DND-41 (cell line): ENCODE results near the gene AAMDC.

Source experiments
- EZH2 ChIP-seq: IDR thresholded peaks from 3 replicates; pipeline ENCODE4 v1.6.1; 2012; ENCODE audit warnings: borderline replicate concordance, low read depth, mild to moderate bottlenecking, moderate library complexity, low read length, inconsistent platforms; ENCODE audit not compliant: severe bottlenecking
- TF ChIP-seq, protein P1 (sequence below): IDR thresholded peaks from 2 replicates; pipeline ENCODE4 v1.5.1; 2012; ENCODE audit warnings: borderline replicate concordance, low read length, moderate library complexity, mild to moderate bottlenecking; ENCODE audit not compliant: poor library complexity, severe bottlenecking; ENCODE audit errors: extremely low read depth

DNA sequence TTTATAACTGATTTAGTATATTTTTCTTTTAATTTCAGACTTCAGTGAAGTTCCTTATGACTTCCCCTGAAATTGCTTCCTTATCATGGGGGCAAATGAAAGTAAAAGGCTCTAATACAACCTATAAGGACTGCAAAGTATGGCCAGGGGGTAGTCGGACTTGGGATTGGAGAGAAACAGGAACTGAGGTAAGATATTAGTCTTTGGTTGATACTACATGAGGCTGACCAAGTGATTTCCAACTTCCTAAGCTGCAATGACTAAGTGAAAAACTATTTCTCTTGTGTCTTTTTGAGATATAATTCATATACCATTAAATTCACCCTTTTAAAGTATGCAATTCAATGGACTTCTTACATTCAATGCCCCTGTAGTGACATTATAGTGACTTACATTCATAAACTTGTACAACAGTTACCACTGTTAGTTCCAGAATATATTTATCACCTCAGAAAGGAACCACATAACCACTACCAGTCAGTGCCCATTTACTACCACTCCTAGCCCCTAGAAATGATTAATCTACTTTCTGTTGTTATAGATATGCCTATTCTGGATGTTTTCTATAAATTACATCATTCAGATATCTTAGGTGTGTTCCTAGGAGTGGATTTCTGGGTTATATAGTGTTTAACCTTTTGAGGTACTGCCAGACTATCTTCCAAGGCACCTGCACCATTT is 21.6 kb downstream of the AAMDC start:
- TF ChIP-seq, protein P1, sequence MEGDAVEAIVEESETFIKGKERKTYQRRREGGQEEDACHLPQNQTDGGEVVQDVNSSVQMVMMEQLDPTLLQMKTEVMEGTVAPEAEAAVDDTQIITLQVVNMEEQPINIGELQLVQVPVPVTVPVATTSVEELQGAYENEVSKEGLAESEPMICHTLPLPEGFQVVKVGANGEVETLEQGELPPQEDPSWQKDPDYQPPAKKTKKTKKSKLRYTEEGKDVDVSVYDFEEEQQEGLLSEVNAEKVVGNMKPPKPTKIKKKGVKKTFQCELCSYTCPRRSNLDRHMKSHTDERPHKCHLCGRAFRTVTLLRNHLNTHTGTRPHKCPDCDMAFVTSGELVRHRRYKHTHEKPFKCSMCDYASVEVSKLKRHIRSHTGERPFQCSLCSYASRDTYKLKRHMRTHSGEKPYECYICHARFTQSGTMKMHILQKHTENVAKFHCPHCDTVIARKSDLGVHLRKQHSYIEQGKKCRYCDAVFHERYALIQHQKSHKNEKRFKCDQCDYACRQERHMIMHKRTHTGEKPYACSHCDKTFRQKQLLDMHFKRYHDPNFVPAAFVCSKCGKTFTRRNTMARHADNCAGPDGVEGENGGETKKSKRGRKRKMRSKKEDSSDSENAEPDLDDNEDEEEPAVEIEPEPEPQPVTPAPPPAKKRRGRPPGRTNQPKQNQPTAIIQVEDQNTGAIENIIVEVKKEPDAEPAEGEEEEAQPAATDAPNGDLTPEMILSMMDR = no peak
- no peak for TF ChIP-seq EZH2
